NCI-H2107 treated with DMSO at 0.1 percent for 48 hours (cell line): ENCODE data around the gene HHIP.
"Not testable (repeated sequence)": the region's sequence is repeated elsewhere in the genome, so short reads cannot be mapped to it uniquely, and the experiment has no call there.

Source experiments
- DNase-seq: peaks from one replicate; lab custom pipeline; 2025; ENCODE audit not compliant: unreplicated experiment; lab: John Stamatoyannopoulos, UW

HHIP gene

GRCh38 chr4:144748814-144749555 lies 103.0 kb downstream of the HHIP start:
- no peak for DNase-seq

- no peak for DNase-seq
Measured at GRCh38 chr4:144750348-144750747, 104.4 kb downstream of the HHIP start.

GRCh38 chr4:144754562-144755410 lies 108.8 kb downstream of the HHIP start:
- DNase-seq: no peak

GRCh38 chr4:144757969-144758368 lies 112.0 kb downstream of the HHIP start:
- no peak for DNase-seq

GRCh38 chr4:144768809-144769208 lies 122.9 kb downstream of the HHIP start:
- not testable (repeated sequence) for DNase-seq

GRCh38 chr4:144778364-144778763 lies 132.4 kb downstream of the HHIP start:
- no peak for DNase-seq

GRCh38 chr4:144782345-144782744 lies 136.4 kb downstream of the HHIP start:
- DNase-seq: no peak

GRCh38 chr4:144785961-144786360 lies 140.0 kb downstream of the HHIP start:
- no peak for DNase-seq

- no peak for DNase-seq
Measured at GRCh38 chr4:144787365-144788258, 141.7 kb downstream of the HHIP start.

- no peak for DNase-seq
Measured at GRCh38 chr4:144788469-144788868, 142.5 kb downstream of the HHIP start.

GRCh38 chr4:144791933-144792332 lies 146.0 kb downstream of the HHIP start:
- DNase-seq: not testable (repeated sequence)
